HG03565 (cell line): ENCODE results near the gene RAB32.

Experiments used
- ATAC-seq: cut with Tn5 transposase; IDR thresholded peaks from one replicate; pipeline ENCODE4 v1.9.1; 2021; ENCODE audit warnings: mild to moderate bottlenecking, moderate library complexity; ENCODE audit not compliant: unreplicated experiment

The RAB32 gene

GRCh38 chr6:146581968-146582367, 38.3 kb downstream of the RAB32 start:
- no peak for ATAC-seq

GRCh38 chr6:146582857-146583256, 39.2 kb downstream of the RAB32 start:
- ATAC-seq: no peak

GRCh38 chr6:146583966-146584365, 40.3 kb downstream of the RAB32 start:
- no peak for ATAC-seq

- no peak for ATAC-seq
Observed at GRCh38 chr6:146587459-146587858, 43.8 kb downstream of the RAB32 start.

- no peak for ATAC-seq
Observed at GRCh38 chr6:146590492-146590891, 46.9 kb downstream of the RAB32 start.

GRCh38 chr6:146592451-146592850, 48.8 kb downstream of the RAB32 start:
- ATAC-seq: no peak

- no peak for ATAC-seq
Observed at GRCh38 chr6:146593986-146594385, 50.4 kb downstream of the RAB32 start.

- no peak for ATAC-seq
Observed at GRCh38 chr6:146594495-146594894, 50.9 kb downstream of the RAB32 start.

- ATAC-seq: peak; percentile 53
Observed at GRCh38 chr6:146595972-146596731, 52.5 kb downstream of the RAB32 start.

- ATAC-seq: no peak
Observed at GRCh38 chr6:146598772-146599405, 55.3 kb downstream of the RAB32 start, which contains the start of gene ADGB. Gene ADGB (plus strand): TSS chr6:146598972. CDS start chr6:146599041, 69 bp downstream.

- no peak for ATAC-seq
Observed at GRCh38 chr6:146601352-146601751, 57.7 kb downstream of the RAB32 start.

GRCh38 chr6:146602526-146602925, 58.9 kb downstream of the RAB32 start:
- no peak for ATAC-seq
